HEK293 (cell line): Measurements from ENCODE around the gene ARHGEF12.

Experiments
- ATF2 ChIP-seq: fragments of 450-650 bp; formaldehyde crosslinking; IDR thresholded peaks from 2 replicates; pipeline ENCODE4 v1.5.1; 2016; ENCODE audit warnings: missing biosample characterization, missing genetic modification characterization, low read depth
- YY1 ChIP-seq: fragments of 450-650 bp; formaldehyde crosslinking; IDR thresholded peaks from 2 replicates; pipeline ENCODE4 v1.5.1; 2018; ENCODE audit warnings: missing biosample characterization, missing genetic modification characterization
- ZBTB21 ChIP-seq: fragments of 450-650 bp; formaldehyde crosslinking; IDR thresholded peaks from 2 replicates; pipeline ENCODE4 v1.5.1; 2017; ENCODE audit warnings: missing biosample characterization, missing genetic modification characterization
- ZNF391 ChIP-seq: fragments of 450-650 bp; formaldehyde crosslinking; IDR thresholded peaks from 2 replicates; pipeline ENCODE4 v1.5.1; 2016; ENCODE audit warnings: low read depth, missing biosample characterization, missing genetic modification characterization, borderline replicate concordance
- ZNF830 ChIP-seq: fragments of 450-650 bp; IDR thresholded peaks from 2 replicates; pipeline ENCODE4 v1.5.0; 2018; ENCODE audit warnings: missing biosample characterization, missing genetic modification characterization, low read depth, mild to moderate bottlenecking, moderate library complexity
- TF ChIP-seq, protein P1 (sequence below): fragments of 450-650 bp; formaldehyde crosslinking; IDR thresholded peaks from 2 replicates; pipeline ENCODE4 v1.5.1; 2016; ENCODE audit warnings: missing biosample characterization, missing genetic modification characterization
- TF ChIP-seq, protein P2 (sequence below): fragments of 450-650 bp; formaldehyde crosslinking; IDR thresholded peaks from 2 replicates; pipeline ENCODE4 v1.5.1; 2016; ENCODE audit warnings: missing biosample characterization, missing genetic modification characterization

DNA sequence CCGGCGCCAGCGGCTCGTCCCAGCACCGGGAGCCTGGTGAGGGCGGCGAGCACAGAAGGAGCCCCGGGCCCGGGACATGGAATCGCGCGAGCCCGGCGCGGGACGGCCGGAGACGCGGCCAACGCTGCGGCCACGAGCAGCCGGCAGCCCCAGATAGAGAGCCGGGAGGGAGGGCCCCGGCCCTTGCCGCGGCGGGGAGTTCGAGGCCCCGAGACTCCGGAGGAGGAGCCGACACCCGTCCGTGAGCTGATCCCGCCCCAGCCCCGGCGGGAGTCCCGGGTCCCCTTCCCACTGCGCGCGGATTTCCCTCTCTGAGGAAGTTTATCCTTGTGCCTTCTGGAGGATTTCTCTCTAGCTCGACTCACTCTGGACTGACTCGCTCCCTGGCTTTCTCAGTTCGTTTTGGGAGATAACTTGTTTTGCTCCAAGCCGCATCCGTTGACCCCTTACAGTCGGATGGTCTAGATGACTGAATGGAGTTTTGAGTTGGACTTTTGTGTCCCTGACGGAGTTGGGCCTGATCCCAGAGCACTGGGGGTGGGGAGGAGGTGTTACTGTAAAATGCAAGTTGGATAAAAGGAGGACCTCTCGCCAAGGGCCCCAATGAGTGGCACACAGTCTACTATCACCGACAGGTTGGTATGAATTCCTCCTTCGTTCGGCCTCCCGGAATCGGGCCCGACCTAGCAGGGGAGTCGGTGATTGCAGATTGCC, 585 bp downstream of the ARHGEF12 start:
- TF ChIP-seq ZBTB21 (no peak), YY1 (tag by site-specific recombination) (no peak), ATF2 (tag by site-specific recombination) (no peak), ZNF830 (tag by site-specific recombination) (no peak), ZNF391 (no peak)
- TF ChIP-seq, protein P1, sequence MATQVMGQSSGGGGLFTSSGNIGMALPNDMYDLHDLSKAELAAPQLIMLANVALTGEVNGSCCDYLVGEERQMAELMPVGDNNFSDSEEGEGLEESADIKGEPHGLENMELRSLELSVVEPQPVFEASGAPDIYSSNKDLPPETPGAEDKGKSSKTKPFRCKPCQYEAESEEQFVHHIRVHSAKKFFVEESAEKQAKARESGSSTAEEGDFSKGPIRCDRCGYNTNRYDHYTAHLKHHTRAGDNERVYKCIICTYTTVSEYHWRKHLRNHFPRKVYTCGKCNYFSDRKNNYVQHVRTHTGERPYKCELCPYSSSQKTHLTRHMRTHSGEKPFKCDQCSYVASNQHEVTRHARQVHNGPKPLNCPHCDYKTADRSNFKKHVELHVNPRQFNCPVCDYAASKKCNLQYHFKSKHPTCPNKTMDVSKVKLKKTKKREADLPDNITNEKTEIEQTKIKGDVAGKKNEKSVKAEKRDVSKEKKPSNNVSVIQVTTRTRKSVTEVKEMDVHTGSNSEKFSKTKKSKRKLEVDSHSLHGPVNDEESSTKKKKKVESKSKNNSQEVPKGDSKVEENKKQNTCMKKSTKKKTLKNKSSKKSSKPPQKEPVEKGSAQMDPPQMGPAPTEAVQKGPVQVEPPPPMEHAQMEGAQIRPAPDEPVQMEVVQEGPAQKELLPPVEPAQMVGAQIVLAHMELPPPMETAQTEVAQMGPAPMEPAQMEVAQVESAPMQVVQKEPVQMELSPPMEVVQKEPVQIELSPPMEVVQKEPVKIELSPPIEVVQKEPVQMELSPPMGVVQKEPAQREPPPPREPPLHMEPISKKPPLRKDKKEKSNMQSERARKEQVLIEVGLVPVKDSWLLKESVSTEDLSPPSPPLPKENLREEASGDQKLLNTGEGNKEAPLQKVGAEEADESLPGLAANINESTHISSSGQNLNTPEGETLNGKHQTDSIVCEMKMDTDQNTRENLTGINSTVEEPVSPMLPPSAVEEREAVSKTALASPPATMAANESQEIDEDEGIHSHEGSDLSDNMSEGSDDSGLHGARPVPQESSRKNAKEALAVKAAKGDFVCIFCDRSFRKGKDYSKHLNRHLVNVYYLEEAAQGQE (tag by site-specific recombination): no peak
- TF ChIP-seq, protein P2, sequence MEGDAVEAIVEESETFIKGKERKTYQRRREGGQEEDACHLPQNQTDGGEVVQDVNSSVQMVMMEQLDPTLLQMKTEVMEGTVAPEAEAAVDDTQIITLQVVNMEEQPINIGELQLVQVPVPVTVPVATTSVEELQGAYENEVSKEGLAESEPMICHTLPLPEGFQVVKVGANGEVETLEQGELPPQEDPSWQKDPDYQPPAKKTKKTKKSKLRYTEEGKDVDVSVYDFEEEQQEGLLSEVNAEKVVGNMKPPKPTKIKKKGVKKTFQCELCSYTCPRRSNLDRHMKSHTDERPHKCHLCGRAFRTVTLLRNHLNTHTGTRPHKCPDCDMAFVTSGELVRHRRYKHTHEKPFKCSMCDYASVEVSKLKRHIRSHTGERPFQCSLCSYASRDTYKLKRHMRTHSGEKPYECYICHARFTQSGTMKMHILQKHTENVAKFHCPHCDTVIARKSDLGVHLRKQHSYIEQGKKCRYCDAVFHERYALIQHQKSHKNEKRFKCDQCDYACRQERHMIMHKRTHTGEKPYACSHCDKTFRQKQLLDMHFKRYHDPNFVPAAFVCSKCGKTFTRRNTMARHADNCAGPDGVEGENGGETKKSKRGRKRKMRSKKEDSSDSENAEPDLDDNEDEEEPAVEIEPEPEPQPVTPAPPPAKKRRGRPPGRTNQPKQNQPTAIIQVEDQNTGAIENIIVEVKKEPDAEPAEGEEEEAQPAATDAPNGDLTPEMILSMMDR (tag by site-specific recombination): no peak
